ENCODE measurements around the gene CCRL2. TPM values are rescaled to one million over a fixed set of nuclear protein-coding genes. Genes with fewer than 3 reads are reported as not detected.
"Not testable (repeated sequence)": the region's sequence is repeated elsewhere in the genome, so short reads cannot be mapped to it uniquely, and the experiment has no call there.

CCRL2 gene
- total and polyA plus RNA-seq, 2 of the 4 experiments (the other 2 are of a cell fraction), result 0.29 to 0.36 TPM

DNA sequence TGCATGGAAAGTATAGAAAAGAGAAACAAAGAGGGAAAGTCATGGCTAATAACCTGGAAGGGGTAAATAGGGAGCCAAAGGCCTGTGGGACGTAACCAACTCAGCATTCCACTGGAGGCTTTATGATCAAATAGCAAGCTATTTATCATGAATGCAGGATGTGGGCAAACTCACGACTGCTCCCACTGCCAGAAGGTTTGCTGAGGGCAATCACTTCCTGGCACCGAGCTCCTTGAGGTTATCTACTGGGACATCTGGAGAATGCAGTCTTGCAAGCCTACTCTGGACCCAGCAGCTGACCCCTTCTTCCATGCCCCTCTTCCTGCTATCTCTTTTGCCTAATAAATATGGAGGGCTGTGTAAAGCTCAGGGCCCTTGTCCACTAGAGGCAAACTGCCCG, 19.4 kb downstream of the CCRL2 start:
- not testable (repeated sequence) for DNase-seq
- intact Hi-C loops (cut with micrococcal nuclease), result loop anchor here (5.0 kb wide), 1 partner anchor 339 kb away; no protein-coding TSS in a partner anchor

More for the DNA sequence above, 19.4 kb downstream of the CCRL2 start:
- H2AFZ ChIP-seq (replicated peaks; ENCODE audit: low read length, poor library complexity); ATAC-seq (ENCODE audit: low read depth); H4K5ac ChIP-seq (ENCODE audit: low read depth, low read length); H3K27ac ChIP-seq (ENCODE audit: insufficient read depth, low read length); POLR2A ChIA-PET (ENCODE audit: unreplicated experiment); H2BK15ac ChIP-seq (ENCODE audit: low read depth, low read length); BruUV-seq (replicated peaks); H3K4me2 ChIP-seq (ENCODE audit: low read depth, low read length); H2BK5ac ChIP-seq (ENCODE audit: low read depth, low read length, poor library complexity, severe bottlenecking); H3K9ac ChIP-seq (ENCODE audit: low read depth, low read length); H2BK120ac ChIP-seq (ENCODE audit: low read depth, low read length); H2AK5ac ChIP-seq (ENCODE audit: low read depth, low read length); H3K9me3 ChIP-seq (ENCODE audit: control insufficient read depth, insufficient read depth, low read length); H2BK20ac ChIP-seq (ENCODE audit: low read depth, low read length); H3K23ac ChIP-seq (ENCODE audit: low read depth, low read length); in situ Hi-C loops (cut with MboI; ENCODE audit: low sequenced_read_pairs); H3K27me3 ChIP-seq (ENCODE audit: control insufficient read depth, insufficient read depth, low read length); dilution Hi-C loops (cut with HindIII; ENCODE audit: low sequenced_read_pairs, unreplicated experiment); H3K4me1 ChIP-seq (ENCODE audit: control insufficient read depth, insufficient read depth, low read length); H3K4me3 ChIP-seq (ENCODE audit: insufficient read depth, low read depth, low read length); H4K91ac ChIP-seq (ENCODE audit: insufficient read depth, low read depth, low read length); H3K18ac ChIP-seq (ENCODE audit: low read depth, low read length); H3K79me1 ChIP-seq (ENCODE audit: low read depth in 1 of 2, low read length in 2 of 2); H3K14ac ChIP-seq (replicated peaks; ENCODE audit: low read depth, low read length); H2AK9ac ChIP-seq (replicated peaks; ENCODE audit: low read depth, low read length, poor library complexity); H3K9me1 ChIP-seq (ENCODE audit: insufficient read depth, low read length); H4K20me1 ChIP-seq (ENCODE audit: insufficient read depth, low read length); H3K56ac ChIP-seq (ENCODE audit: extremely low read depth, insufficient read depth, low read length); H4K8ac ChIP-seq (ENCODE audit: low read depth in 2 of 2, low read length in 2 of 2); H3K4ac ChIP-seq (ENCODE audit: low read depth, low read length); H3K36me3 ChIP-seq (ENCODE audit: control insufficient read depth, insufficient read depth, low read length): not testable (repeated sequence)
- CTCF ChIA-PET, result interaction anchor here (1.0 kb wide), 1 partner anchor 48 kb away, joined by 3 read pairs; no protein-coding TSS in a partner anchor
- WGBS, 2 experiments (ENCODE audit: extremely low coverage in 2 of 2, insufficient read length in 1 of 2), result no CpG with 5 or more reads among the region's 4 CpGs
